Sigmoid colon (tissue), 7 donors: ENCODE data around the gene USH2A. TPM values are rescaled to one million over a fixed set of nuclear protein-coding genes. Genes with fewer than 3 reads are reported as not detected.

Experiments
- DNase-seq: peaks from one replicate; pipeline ENCODE4 v3.0.0-alpha.2; 2019
- H3K27ac ChIP-seq, 4 donors: fragments of 200-600 bp; sonication (generic); one replicate each; pipeline ENCODE4 v1.5.1; 2016 to 2019; ENCODE audit warnings: mild to moderate bottlenecking in 1 of 4
- H3K27me3 ChIP-seq, 3 donors: fragments of 200-600 bp; sonication (generic); one replicate each; pipeline ENCODE4 v1.5.1; 2019; ENCODE audit warnings: mild to moderate bottlenecking in 1 of 3
- H3K36me3 ChIP-seq, 4 donors: fragments of 200-600 bp; sonication (generic); one replicate each; pipeline ENCODE4 v1.5.1; 2016 to 2019
- H3K4me1 ChIP-seq, 4 donors: fragments of 200-600 bp; sonication (generic); one replicate each; pipeline ENCODE4 v1.5.1; 2017 to 2019
- H3K4me3 ChIP-seq, 4 donors: fragments of 200-600 bp; sonication (generic); one replicate each; pipeline ENCODE4 v1.5.1; 2017 to 2019; ENCODE audit warnings: mild to moderate bottlenecking in 2 of 4, moderate library complexity in 1 of 4
- H3K9me3 ChIP-seq, 4 donors: fragments of 200-600 bp in 3 of 4; sonication (generic) in 3 of 4; one replicate each; pipeline versions ENCODE4 v1.5.1 to v1.6.1; 2013 to 2019
- EP300 ChIP-seq, 4 donors: sonication (generic); formaldehyde crosslinking; IDR thresholded peaks; one replicate each; pipeline ENCODE4 v1.6.1; 2017; ENCODE audit warnings: antibody characterized with exemption in 4 of 4
- POLR2A ChIP-seq, 2 donors: fragments of 450-650 bp; IDR thresholded peaks; one replicate each; pipeline ENCODE4 v1.6.1; 2016; ENCODE audit warnings: antibody characterized with exemption in 2 of 2, mild to moderate bottlenecking in 2 of 2, moderate library complexity in 2 of 2
- POLR2AphosphoS5 ChIP-seq, 4 donors: sonication (generic); formaldehyde crosslinking; IDR thresholded peaks; one replicate each; pipeline ENCODE4 v1.6.1; 2017; ENCODE audit warnings: antibody characterized with exemption in 4 of 4
- WGBS, 2 donors: extraction: QIAGEN DNeasy Blood & Tissue Kit; methylation state at CpG; one replicate each; pipeline ENCODE4 v1.1.7; 2013; 5-methylcytosine and 5-hydroxymethylcytosine counted together
- intact Hi-C: fragments of 100-400 bp; cut with DNase I; formaldehyde crosslinking; loops from one replicate; pipeline ENCODE4 v1.15.1; 2023
- polyA plus RNA-seq, 3 donors: library from polyadenylated mRNA; stranded (reverse); fragments of 200-250 nt; gene quantifications; one replicate each; pipeline ENCODE4 v1.2.3, GENCODE V29; 2013
- total RNA-seq, 4 donors: library from RNA; depleted of rRNA; stranded (reverse); fragments of >200 nt; gene quantifications; one replicate each; pipeline ENCODE4 v1.1.0, GENCODE V29; 2016
- TF ChIP-seq, protein P1 (sequence below), 4 experiments: fragments of 450-650 bp in 3 of 4; fragments of 200-600 bp in 1 of 4; IDR thresholded peaks; one replicate each; pipeline ENCODE4 v1.5.1; 2016 to 2019; ENCODE audit warnings: antibody characterized with exemption in 4 of 4, mild to moderate bottlenecking in 3 of 4, moderate library complexity in 2 of 4
- donor health status: healthy with polysubstance abuse.
- donor health status: Bipolar disorder and iron deficiency.
- donor health status: healthy.

Gene USH2A
- total and polyA plus RNA-seq, 7 donors, result under 0.01 TPM; not detected in 6

DNA sequence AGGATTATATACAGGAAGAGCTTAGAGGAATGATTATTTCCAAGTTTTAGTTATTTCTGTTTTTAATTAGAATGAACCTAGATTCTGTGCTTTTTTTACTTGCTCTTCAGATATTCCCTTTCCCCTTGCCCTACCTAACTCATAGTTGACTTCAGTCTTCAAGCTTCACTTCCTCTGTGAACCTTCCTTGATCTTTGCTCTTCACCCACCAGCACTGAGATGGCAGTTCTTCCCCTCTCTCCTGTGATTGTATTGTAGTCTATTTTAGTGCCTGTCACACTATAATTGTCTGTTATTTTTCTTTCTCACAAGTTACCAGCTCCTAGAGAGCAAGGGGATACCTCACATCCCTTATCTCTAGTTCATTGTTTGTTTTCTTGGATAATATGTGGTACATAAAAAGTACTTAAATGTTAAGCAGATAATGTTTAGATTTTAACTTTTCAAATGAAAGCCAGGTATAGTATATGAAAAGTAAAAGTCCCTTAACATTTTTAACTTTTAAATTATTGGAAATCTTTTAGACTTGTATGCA, 822.9 kb downstream of the USH2A start:
- H3K27ac ChIP-seq, result peak overlapping the region in 3 of 4 donors; percentile 21 to 54 (median 37)
- intact Hi-C loops, result loop anchor here (5.0 kb wide), 1 partner anchor 33 kb away; the partner anchor contains the start of gene KCTD3

DNA sequence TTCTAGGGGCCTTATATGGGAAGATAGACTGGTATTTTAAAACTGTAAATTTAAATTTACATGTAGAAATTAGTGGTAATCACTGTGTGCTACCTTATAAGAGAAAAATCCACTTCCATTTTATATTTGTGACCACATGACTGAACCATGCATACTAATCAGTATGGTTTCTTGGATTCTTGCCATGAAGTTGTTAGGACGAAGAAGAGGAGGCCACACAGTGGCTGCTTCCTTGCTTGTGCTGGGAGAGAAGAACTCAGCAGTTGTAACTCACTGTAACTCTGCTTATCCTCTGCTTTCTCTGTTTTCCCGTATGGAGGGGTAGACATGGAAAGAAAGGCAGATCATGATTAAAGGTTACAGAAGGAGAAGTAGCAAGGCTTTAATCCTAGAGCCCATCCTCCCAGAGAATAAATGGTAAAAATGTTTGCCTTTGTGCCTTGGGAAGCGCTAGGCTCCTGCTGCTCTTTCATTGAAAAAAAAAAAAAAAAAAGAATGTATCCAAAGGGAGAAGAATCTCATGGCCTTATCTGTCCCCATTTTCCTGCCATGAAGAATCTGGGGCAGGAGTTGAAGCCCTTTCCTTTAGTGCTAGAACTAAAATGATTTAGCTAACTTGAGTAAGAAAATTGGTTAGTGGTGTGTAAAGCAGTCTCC, 823.7 kb downstream of the USH2A start:
- Histone ChIP-seq H3K9me3 (no peaks in the 10 kb centered on the region), H3K4me3 (no peak overlapping the region), H3K4me1 (peaks cover 0 to 84% (median 33%) of the 10 kb centered on the region in 4 donors), H3K36me3 (peaks cover 0 to 49% (median 2%) of the 10 kb centered on the region in 4 donors), H3K27me3 (no peaks in the 10 kb centered on the region), H3K27ac (peak overlapping the region in 3 of 4 donors; percentile 21 to 54 (median 37))
- intact Hi-C loops, result loop anchor here (5.0 kb wide), 1 partner anchor 32 kb away; the partner anchor contains the start of gene KCTD3
- 62 to 68% methylated on average over 3 of the region's 3 CpGs for WGBS, 2 donors
- no peak for DNase-seq
- no peak for TF ChIP-seq EP300 (IDR thresholded peaks at IDR 0.05)
- TF ChIP-seq POLR2AphosphoS5 (IDR thresholded peaks at IDR 0.05), result no peak
- no peak for TF ChIP-seq POLR2A (IDR thresholded peaks at IDR 0.05)
- TF ChIP-seq, protein P1, sequence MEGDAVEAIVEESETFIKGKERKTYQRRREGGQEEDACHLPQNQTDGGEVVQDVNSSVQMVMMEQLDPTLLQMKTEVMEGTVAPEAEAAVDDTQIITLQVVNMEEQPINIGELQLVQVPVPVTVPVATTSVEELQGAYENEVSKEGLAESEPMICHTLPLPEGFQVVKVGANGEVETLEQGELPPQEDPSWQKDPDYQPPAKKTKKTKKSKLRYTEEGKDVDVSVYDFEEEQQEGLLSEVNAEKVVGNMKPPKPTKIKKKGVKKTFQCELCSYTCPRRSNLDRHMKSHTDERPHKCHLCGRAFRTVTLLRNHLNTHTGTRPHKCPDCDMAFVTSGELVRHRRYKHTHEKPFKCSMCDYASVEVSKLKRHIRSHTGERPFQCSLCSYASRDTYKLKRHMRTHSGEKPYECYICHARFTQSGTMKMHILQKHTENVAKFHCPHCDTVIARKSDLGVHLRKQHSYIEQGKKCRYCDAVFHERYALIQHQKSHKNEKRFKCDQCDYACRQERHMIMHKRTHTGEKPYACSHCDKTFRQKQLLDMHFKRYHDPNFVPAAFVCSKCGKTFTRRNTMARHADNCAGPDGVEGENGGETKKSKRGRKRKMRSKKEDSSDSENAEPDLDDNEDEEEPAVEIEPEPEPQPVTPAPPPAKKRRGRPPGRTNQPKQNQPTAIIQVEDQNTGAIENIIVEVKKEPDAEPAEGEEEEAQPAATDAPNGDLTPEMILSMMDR (IDR thresholded peaks at IDR 0.05), result no peak

More for the DNA sequence above, 822.9 kb downstream of the USH2A start:
- TF ChIP-seq POLR2A (IDR thresholded peaks at IDR 0.05) (no peak), POLR2AphosphoS5 (IDR thresholded peaks at IDR 0.05) (no peak), EP300 (IDR thresholded peaks at IDR 0.05) (no peak)
- TF ChIP-seq, protein P1 (IDR thresholded peaks at IDR 0.05), result no peak
- no peak overlapping the region for H3K4me3 ChIP-seq
- H3K27me3 ChIP-seq, result no peaks in the 10 kb centered on the region
- no peaks in the 10 kb centered on the region for H3K9me3 ChIP-seq
- H3K4me1 ChIP-seq, result peaks cover 0 to 85% (median 30%) of the 10 kb centered on the region in 4 donors
- H3K36me3 ChIP-seq, result peaks cover 0 to 52% (median 2%) of the 10 kb centered on the region in 4 donors
- no peak for DNase-seq

DNA sequence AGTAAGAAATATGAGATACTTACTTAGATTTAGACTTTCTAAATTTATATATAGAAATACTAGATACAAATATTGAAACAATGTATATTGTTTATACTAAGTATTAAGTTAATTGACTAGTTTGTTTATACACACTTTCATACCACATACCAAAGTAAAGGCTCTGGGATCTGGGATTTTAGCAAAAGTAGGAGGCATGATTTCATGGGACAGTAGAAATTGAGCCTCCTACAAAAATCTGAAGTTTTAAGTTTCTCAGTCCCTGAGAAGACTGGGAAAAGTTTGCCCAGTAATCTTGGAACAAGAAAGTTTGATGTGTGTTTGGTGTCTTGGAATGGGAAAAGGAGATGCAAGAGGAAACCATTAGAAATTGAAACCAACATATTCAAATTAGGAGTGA, 825.3 kb downstream of the USH2A start:
- H3K27ac ChIP-seq, result peak overlapping the region in 1 of 4 donors; percentile 12
- H3K27me3 ChIP-seq, result no peaks in the 10 kb centered on the region
- H3K9me3 ChIP-seq, result no peaks in the 10 kb centered on the region
- intact Hi-C loops, result no loop called here
- H3K4me3 ChIP-seq, result no peak overlapping the region
- TF ChIP-seq EP300 (IDR thresholded peaks at IDR 0.05), result no peak
- TF ChIP-seq POLR2AphosphoS5 (IDR thresholded peaks at IDR 0.05), result no peak
- TF ChIP-seq, protein P1 (IDR thresholded peaks at IDR 0.05), result no peak
- TF ChIP-seq POLR2A (IDR thresholded peaks at IDR 0.05), result no peak
- no peak for DNase-seq
- H3K36me3 ChIP-seq, result peaks cover 0 to 43% (median 2%) of the 10 kb centered on the region in 4 donors
- H3K4me1 ChIP-seq, result peaks cover 0 to 81% (median 36%) of the 10 kb centered on the region in 4 donors

DNA sequence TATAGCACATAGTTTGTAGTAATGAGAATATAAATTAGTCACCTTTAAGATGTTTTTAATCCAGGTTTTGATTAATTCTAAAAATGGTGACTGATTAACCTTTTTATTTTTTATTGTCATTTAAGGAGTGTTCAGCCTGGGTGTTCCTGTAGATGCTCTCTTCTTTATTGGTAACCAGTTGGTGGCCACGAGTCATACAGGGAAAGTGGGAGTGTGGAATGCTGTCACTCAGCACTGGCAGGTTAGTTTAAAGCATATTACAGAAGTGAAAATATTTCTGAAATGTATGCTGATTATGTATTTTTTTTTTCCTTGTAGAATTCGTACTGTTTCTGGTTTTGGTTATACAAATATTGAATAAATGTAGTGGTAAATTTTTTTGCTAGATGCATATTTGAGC, 828.0 kb downstream of the USH2A start:
- no peak overlapping the region for H3K27ac ChIP-seq
- H3K36me3 ChIP-seq, result peaks cover 0 to 45% (median 2%) of the 10 kb centered on the region in 4 donors
- no peak overlapping the region for H3K4me3 ChIP-seq
- no peaks in the 10 kb centered on the region for H3K27me3 ChIP-seq
- intact Hi-C loops, result no loop called here
- no peak for DNase-seq
- no peaks in the 10 kb centered on the region for H3K9me3 ChIP-seq
- TF ChIP-seq POLR2A (IDR thresholded peaks at IDR 0.05), result no peak
- TF ChIP-seq, protein P1 (IDR thresholded peaks at IDR 0.05), result no peak
- no peak for TF ChIP-seq EP300 (IDR thresholded peaks at IDR 0.05)
- TF ChIP-seq POLR2AphosphoS5 (IDR thresholded peaks at IDR 0.05), result no peak
- H3K4me1 ChIP-seq, result peaks cover 0 to 59% (median 24%) of the 10 kb centered on the region in 4 donors
- 64 to 84% methylated on average over 2 of the region's 2 CpGs for WGBS, 2 donors
